Amniotic stem cell (primary cell): ENCODE measurements around the gene ACACA.

Source experiments
- DNase-seq: peaks from one replicate; lab custom pipeline; 2025; lab: John Stamatoyannopoulos, UW

The ACACA gene

DNA sequence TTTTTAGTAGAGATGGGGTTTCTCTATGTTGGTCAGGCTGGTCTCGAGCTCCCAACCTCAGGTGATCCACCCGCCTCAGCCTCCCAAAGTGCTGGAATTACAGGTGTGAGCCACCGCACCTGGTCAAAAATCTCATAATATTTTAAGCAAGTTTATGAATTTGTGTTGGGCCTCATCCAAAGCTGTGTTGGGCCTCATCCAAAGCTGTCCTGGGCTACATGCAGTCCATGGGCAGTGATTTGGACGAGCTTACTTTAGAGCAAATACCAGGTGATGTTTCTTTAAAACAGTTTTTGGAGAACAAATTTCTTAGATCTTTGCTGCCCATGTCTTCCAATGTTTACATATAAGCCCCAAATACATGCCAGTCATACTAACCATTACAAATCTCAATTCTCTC is 115.3 kb downstream of the ACACA start:
- DNase-seq = no peak

DNA sequence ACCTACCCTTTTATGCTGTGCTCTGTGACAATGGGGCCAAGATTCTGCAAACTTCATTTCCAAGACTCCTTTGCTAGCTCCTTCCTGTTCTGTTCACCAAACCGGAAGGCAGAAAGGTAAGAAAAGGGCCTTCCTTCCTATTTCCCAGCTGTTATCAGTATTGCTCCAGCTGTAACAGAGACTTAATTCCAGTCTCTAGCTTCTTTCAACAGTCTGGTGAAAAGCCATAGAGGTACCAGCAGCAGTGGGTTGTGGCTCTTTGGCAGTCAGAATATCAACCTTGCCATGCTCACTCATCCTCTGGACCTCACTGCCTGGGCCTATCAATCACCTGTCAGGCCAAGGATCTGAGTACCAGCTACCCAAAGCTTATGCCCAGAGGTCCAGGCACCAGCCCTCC is 120.2 kb downstream of the ACACA start:
- DNase-seq = no peak

DNA sequence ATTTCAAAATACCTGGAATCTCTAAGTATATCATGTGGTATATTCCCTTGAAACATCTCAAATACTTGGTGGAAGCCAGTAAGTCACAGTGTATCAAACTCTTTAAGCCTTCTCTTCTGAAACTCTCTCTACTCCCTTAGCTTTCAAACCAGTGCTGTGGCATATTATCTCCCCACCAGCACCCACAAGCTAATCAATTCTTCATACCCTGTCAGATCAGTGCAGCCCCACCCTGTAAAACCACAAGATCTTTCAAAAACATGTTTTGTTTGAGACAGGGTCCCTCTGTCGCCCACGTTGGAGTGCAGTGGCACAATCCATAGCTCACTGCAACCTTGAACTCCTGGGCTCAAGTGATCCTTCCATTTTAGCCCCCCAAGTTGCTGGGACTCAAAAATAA is 122.4 kb downstream of the ACACA start:
- no peak for DNase-seq

DNA sequence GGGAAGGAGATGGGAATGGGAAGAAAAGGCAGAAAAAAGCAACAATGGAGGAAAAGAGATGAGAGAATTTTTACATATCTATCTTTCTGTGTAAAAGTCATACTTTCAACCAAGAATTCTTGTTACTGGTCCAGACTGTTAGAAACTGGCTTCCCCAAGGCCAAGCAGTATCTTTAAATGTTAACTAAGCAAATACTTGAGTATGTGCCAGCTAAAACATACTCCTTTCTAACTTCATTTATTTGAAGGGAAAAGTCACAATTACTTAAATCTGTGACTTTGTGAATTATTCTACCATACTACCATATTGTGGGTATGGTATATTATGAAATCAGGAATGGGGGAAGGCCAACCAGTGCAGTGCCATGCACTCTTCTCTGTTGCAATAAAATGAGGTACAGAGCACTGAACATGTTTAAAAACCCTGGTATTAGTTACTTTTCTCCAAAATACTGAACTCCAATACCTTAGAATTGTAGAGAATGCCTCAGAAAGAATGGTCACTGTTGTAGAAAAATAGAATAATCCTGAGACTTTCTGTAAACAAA is 123.1 kb downstream of the ACACA start:
- DNase-seq = no peak

DNA sequence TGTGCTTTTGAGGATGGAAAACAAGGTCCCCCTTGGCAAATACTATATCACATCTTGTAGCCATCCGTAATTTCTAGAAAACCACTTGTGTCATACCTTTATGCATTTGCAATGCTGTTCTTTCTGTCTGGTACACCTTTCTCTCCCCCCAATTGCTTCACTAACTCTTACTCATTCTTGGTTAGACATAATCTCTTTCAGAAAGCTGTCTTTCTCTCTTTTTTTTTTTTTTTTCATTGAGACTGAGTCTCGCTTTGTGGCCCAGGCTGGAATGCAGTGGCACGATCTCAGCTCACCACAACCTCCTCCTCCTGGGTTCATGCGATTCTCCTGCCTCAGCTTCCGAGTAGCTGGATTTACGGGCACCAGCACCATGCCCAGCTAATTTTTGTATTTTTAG is 125.8 kb downstream of the ACACA start:
- no peak for DNase-seq

DNA sequence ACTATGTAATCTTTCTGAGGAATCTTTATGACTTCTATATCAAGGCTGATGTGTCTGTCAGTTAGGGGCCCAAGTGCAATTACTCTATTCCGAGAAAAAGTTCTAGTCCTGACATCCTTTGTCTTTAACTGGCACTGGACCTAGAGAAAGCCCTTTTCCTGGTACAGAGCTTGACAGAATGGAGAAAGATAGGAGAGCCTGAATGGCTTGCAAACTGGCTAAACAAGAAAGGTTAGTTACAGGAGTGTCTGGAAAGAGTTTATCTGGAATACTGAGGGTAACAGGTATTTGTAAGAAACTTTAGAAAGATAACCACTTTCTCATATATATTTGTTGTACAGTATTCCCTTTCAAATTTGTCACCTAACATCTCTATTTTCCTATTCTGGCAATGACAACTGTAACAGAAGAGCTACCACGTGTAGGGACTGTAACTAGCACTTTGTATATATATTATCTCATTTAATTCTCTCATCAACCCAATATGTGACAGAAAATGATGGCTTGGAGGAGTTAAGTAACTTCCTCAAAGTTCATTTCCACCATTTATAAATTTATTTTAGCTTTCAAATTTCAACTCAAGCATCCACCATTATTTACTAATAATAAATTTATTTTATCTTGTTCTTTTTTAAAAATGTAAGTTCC is 128.3 kb downstream of the ACACA start:
- DNase-seq = no peak

DNA sequence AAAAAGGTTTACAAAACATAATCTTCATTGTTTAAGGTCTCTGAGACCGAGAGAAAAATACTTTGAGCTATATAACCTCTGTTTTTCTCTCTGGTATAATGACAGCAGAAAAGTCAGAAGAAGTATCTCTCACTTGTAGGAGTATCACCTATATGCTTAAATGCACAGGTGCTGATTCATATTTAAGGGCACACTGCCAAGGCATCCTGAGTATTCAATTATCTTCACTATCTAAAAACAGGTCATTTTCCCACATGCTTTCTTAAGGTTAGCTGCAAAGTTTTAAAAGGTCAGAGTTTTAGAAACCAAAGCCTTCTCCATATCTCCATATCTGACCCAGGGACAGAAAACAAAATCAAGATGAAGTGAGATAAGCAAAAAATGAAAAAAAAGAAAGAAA is 130.2 kb downstream of the ACACA start:
- no peak for DNase-seq

DNA sequence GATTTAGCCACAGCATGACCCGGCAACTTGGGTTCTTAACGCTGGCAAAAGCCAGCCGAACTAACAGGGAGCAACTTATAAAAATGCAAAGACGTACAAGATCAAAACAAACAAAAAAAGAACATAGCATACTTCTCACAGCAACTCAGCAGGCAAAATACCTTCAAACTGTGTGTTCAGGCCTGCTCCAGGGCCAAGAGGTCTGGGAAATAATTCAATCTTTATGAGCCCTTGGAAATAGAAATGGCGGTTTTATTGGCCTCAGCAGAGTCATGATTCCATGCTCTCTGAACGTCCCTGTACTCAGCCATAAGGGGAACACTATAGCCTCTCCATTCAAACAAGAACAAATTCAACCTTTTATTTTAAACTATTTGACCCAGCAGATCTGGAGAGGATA is 132.2 kb downstream of the ACACA start:
- DNase-seq = no peak

DNA sequence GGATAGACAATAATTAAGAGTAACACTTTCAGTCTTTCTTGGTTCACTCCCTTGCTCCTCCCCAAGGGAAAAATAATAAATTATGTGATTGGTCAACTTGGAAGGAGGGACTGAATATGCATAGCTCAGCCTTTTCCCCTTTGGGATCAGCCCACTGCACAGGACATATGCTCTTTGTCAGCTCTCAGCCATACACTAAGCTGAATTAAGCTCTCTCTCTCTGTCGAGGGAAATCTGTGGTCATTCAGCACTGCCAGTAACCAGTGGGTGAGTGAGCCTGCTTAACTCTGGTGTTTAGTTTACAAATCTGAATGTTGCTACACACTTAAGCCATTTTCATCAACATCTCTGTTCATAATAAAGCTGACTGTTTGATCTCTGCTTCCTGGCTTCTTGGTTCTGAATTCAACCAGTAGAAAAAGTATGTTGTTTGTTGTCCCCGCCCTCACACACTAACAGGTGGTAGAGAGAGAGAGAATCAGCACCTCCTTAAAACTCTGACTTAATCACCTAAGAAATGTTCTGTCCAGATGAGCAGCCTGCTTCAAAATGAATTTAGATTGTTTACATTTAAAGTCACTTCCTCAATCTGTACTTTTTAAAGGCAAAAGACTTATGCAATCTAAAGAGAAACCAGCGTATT is 133.1 kb downstream of the ACACA start:
- DNase-seq = peak; percentile 34

DNA sequence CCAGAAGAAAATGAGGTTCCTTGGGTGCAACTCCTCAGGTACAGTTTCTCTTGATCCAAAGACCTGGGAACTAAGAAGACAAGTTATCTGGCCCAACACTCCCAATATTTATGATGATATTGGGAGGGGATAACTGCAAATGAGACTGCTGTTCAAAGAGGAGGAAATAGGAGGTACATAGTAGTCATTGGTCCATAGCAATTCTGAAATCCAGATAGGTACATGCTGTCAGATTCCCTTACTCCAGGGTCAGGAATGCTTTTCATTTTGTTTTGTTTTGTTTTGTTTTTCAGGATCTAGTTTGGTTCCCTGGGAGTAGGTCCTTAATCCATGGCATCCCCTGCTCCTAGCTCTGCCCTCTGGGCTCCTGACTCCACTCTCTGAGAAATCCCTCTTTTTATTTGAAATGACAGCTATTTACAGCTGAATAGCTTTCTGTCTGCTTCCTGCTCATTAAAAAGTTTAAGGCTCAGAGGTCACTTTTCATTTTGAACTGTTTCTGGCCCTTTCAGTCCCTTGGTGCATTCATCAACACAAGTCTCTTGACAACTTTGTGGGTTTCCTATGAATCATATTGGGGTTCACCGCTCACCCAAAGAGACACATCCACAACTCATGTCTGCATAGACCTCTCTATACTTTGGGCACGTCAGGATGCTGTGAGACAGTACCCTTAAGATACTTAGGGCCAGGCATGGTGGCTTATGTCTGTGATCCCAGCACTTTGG is 141.0 kb downstream of the ACACA start:
- no peak for DNase-seq

DNA sequence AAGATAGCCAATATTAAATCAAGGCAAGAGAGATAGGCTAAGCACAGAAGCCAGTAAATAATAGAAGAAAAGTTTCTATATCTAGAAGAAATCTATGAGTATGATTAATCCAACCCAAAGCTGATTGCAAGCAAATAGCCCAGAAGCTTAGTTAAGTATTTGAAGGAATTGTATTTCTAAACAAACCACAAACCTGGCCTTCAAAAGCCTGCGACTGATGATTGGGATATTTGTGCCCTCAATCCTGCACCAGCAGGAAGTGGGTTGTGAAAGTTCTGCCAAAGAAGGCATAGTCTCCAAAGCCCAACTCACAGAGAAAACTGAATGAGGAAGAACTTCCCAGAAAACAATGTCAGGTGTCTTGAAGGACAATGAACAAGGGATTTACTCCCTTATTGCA is 145.3 kb downstream of the ACACA start:
- no peak for DNase-seq

DNA sequence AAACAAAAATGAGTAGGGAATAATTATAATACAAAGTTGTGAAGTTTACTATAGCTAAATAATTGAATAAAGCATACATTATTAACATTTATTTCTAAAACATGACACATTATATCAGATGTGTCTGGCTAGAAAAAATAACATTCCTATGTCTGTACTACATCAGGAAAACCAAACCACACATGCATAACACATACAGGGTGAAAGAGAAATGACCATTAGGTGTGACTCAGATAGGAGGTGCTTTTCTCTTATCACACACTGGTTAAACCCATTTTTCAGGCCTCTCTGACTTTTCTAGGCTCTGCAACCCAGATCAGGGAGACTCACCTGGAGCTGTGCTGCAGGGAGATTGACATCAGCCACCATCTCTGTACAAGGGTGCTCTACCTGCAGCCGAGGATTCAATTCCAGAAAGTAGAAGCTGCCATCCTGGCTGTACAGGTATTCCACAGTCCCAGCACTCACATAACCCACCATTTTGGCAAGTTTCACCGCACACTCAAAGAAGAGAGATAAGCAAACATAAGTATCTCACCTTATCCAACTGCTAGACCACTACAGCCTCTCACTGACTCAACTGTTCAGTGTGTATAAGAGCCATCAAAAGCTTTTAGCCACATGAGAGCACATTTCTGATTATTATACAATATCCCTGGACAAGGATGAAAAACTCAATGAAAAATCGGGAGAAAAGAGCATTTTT is 147.5 kb downstream of the ACACA start:
- no peak for DNase-seq

DNA sequence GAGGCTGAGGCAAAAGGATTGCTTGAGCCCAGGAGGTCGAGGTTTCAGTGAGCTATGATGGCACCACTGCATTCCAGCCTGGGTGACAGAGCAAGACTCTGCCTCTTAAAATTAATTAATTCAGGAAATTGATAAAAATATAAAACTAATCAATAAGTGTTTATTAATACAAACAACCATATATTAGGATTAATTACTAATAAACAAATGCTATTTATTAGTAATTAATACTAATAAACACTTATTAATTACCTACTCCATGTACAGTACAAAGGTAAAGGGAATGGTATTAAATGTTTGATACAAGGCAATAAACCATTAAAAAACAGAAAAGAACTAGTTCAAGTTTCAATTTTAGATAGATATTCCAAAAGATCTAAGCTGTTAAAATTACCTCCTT is 150.0 kb downstream of the ACACA start:
- DNase-seq = no peak

DNA sequence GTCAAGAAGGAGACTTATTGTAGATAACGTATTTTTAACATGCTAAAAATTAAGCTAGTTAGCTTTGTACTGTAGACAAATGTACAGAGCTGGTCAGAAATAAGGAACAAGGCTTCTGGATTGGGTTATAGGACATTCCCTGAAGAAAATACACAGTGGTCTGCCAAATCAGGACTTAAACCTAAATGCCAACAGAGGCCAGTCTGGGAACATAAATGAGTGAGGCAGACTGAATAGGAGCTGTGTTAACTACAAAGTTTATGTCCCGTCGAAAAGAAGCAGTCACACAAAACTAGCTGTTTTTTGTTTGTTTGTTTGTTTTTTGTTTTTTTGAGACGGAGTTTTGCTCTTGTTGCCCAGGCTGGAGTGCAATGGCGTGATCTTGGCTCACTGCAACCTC is 151.2 kb downstream of the ACACA start:
- DNase-seq = no peak

DNA sequence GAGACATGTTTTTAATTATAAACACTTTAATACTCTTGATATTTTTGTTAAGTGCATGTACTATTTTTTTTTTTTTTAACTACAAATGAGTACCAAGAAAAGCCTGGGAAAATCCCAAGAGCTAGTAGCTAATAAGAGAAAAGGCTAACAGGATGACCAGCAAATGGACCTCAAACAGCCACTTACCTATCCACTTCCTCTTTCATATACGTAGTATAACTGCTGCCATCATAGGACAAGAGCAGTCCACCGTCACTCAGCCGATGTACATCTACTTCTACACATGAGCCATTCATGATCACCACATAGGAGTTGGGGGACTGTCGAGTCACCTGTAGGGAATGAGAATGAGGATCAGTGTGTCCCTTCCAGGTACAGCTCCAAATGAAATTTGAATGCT is 158.8 kb downstream of the ACACA start:
- DNase-seq = no peak

DNA sequence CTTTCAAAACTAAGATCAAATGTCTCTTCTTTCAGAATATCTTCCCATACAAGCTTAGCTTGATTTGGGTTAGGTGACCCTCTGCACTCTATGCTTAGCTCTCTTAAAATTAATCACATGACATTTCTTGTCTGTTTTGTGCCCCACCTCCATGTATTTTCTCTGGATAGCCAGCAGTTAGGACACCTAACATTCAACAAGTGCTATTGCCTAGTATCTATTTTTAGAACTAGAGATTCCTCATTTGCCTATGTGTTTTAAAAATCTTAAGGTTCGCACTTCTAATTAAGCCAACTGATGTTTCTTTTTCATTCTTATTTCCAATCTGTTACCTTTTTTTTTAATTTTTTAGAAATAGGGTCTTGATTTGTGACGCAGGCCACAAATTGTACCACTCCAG is 160.6 kb downstream of the ACACA start:
- no peak for DNase-seq

DNA sequence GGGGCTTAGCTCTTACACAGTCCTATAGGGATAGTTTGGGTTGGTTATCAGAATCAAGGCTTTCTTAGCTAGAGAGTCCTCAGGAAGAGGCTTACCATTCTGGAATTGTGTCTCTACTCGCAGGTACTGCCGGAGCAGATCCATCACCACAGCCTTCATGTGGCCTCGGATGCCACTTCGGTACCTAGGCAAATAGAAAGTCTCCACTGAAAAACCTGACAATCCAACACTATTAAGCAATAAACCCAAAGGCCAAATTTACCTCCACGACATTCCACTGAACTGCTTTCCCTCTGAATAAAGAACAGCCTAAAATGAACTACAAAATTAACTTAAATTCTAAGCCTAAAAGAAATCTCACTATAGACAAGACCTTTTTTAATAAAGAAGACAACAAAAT is 166.3 kb downstream of the ACACA start:
- DNase-seq = no peak

DNA sequence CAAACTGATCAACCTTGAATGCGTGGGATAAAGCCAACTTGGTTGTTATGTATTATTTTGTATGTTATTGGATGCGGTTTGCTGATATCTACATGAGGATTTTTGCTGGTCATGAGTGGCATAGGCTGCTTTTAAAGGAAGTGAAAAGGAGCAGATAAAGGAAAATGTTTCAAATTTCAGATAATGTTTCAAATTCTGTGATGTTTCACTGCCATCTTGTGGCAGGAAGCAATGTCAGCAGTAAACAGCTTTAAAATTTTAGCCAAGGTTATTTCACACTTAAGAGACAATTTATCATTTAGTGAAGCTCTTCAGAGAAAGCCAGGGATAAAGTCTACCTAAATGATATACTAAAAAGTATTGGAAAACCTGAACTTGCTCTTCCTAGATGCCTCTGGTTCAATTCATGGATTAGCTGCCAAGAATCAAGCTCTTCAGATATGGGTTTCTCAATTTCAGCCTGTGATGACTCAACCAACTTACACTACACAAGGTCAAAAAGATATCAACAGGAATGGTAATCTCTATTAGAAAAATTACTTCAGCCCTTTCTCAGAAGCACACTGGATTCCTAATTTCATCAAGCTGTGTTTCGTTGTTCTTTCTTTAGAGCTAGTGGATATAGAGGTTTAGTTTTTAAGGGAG is 166.8 kb downstream of the ACACA start:
- DNase-seq = no peak

DNA sequence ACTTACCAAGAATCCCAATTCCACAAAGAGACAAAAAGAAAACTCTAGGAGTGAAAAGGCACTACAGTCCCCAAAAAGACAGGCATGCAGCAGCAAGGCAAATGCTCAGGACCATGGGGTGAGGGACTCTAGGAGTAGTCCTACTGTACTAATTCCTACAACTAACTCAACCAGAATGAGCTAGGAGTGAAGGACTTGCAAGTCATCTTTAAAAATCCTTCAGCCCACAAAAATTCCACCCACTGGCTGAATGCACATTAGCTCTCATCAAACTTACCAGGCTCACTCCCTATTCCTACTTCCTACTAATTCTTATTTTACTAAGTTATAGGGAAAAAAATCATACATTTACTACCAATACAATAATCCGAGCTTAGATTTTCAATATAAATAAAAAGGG is 172.5 kb downstream of the ACACA start:
- no peak for DNase-seq

DNA sequence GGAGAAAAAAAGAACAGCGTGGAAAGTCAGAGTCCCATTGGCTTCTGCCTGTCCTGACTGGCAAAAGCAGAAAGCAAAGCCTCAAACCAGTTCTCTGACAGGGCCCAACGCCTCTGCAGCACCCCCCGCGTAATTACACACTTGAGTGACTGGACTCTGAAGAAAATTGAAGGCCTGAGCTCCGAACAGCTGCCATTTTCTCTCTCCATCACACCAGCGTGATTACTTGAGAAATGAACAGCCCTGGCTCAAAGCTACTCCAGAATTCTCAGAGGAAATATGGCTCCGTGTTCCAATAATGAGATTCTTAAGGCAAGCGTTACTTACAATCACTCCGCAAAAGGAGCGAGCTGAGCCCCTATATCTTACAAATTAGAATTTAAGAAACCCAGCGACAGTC is 173.6 kb downstream of the ACACA start:
- DNase-seq = no peak

DNA sequence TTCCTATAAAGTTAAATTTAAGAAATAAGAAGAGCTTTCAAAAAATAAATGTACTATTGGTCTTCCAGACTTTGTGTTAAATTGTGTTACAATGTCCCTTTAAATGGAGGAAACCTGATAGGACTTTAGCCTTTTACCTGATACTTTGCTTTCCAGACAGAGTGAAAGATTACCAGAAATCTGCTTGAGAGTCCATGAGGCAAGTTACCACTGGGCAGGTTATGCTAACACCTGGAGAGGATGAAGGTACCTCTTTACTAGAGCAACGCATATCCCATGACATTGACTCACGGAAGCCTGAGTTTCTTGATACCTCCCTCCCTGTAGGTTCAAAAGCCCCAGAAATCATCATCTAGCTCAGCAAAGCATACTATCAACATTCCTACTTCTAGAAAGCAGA is 174.7 kb downstream of the ACACA start:
- DNase-seq = no peak

DNA sequence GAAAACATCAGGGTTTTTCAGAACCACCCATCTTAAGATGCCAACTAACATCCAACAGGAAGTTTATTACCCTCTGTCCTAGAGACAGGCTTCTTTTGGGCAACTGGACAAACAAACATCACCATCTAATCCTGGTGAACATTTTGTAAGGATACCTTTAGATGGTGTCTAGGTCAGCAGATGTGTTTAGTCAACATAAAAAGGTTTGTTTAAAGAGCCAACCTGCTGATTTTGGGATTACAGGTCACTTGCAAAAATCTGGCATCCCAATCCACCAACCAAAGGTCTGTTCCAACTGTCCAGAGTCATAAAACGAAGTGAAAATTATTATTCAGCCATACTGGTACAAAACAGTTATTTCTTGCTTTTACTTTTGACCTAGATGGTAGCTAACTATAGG is 176.0 kb downstream of the ACACA start:
- no peak for DNase-seq
